ENCODE measurements around the gene ASPSCR1.

The ASPSCR1 gene, protein sequence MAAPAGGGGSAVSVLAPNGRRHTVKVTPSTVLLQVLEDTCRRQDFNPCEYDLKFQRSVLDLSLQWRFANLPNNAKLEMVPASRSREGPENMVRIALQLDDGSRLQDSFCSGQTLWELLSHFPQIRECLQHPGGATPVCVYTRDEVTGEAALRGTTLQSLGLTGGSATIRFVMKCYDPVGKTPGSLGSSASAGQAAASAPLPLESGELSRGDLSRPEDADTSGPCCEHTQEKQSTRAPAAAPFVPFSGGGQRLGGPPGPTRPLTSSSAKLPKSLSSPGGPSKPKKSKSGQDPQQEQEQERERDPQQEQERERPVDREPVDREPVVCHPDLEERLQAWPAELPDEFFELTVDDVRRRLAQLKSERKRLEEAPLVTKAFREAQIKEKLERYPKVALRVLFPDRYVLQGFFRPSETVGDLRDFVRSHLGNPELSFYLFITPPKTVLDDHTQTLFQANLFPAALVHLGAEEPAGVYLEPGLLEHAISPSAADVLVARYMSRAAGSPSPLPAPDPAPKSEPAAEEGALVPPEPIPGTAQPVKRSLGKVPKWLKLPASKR

DNA sequence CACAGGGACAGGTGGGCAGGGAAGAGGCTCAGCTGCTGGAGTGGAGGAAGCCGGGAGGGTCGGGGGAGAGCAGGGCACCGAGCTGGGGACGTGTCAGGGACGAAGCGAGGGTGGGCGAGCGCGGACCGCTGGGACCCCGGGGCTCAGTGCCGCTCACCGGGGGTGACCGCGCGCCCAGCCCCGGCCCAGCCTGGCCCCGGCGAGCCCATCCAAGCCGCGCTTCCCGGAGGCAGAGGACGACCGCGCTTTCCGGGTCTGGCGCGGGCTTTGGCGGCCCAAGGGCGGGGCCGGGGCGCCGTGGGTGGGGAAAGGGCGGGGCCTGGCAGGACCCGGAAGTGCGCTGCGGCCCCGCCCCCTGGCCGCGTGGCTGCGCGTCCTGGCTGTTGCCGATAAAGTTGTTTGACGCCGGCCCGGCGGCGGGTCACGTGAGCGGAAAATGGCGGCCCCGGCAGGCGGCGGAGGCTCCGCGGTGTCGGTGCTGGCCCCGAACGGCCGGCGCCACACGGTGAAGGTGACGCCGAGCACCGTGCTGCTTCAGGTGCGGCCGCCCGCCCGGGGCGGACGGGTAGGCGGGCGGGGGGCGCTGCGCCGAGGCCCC, at the start of gene ASPSCR1:
Gene ASPSCR1, plus strand, starts transcription at position 419 of the 598 bp plus-strand sequence. Its CDS starts 18 bp downstream, at position 437.
- peaks cover 8% of the 10 kb centered on the region for H3K36me3 Mint-ChIP-seq (ENCODE audit: low read depth)
- no peaks in the 10 kb centered on the region for H3K9me3 Mint-ChIP-seq
- peaks cover 37% of the 10 kb centered on the region for H3K4me1 Mint-ChIP-seq (ENCODE audit: low read depth)
- peak within 1 kb of the TSS; percentile 94 for H3K4me3 Mint-ChIP-seq
- H3K27ac Mint-ChIP-seq: peak within 1 kb of the TSS; percentile 95
- H3K27me3 Mint-ChIP-seq: no peaks in the 10 kb centered on the region

DNA sequence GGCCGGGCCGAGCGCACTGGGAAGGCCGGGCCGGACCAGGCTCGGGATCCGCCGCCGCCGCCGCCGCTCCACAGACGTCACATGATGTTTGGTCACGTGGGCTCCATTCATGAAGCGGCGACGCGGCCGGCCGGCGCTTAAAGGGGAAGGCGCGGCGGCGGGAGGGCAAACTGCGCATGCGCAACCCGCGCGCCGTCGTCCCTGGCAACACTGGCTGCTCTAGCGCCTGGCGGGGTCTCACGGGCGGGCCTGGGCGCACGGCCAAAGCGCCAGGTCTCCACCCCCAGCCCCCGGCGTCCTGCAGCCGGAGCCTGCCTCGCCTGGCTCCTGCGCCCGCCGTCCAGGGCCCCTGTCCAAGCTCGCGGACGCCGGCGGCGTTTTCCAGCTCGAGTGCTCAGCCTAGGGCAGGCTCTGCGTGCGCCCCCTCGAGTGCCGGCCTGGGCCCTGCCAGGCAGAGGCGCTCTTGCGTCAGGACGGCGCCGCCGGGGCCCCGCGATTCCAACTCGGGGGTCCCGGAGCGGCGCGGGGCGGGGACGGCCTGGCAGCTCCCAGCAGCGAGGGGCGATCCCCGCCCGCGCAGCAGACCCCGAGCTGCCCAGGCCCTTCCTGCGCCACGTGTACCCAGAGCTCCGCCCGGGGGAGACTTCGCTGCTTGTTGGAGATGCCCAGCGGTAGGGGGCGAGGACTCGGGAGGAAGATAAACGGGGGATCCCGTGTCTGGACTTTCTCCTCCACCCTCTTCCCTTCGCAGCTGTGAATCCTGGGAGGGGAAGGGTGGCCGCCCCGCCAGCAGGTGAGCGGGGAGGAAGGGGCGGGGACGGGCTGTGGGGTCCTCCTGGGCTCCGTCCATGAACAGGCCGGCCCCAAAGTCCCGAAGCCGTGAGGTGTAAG, 49.5 kb upstream of the ASPSCR1 start, which contains the start of gene MAFG:
Gene MAFG, minus strand, starts transcription at position 83 of the 891 bp plus-strand sequence. CDS start 4,550 bp downstream, outside the sequence.
- Mint-ChIP-seq H3K27ac (peak within 1 kb of the TSS; percentile 79), H3K36me3 (ENCODE audit: low read depth) (peaks cover 2% of the 10 kb centered on the region), H3K4me3 (peak within 1 kb of the TSS; percentile 86), H3K27me3 (peaks cover 4% of the 10 kb centered on the region), H3K4me1 (ENCODE audit: low read depth) (peaks cover 37% of the 10 kb centered on the region), H3K9me3 (no peaks in the 10 kb centered on the region)

DNA sequence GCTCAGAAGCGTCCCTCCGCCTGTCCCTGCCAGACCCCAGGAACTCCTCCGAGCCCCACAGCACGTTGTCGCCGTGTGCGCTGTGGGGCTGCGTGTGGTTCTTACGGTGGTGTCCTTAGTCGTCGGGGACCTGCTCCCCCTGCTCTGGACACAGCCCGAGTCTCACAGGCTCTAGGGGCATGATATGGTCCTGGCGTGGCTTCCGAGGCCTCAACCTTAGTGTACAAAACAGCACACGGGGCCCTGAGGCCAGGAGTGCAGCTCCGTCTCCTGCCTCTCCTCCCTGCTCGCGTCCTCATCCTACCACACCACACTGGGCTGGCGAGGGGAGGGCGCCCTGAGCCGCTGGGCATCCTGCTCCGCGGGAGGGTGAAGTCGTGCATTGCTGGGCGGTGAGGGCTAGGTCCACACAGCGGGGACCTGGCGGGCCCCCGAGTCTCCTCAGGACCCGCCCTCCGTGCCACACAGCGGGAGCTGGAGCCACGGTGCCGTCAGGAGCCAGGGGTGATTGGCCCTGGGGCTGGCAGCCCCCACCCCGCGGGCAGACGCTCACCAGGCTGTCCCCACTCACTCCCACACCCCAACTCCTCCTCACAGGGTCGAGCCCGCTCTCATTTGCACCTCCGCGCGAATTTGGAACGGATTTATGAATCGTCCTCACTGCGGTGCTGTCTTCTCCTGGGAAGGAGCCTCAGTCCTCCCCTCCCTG, 48.7 kb upstream of the ASPSCR1 start:
- peak overlapping the region; percentile 78 for H3K4me3 Mint-ChIP-seq
- peaks cover 4% of the 10 kb centered on the region for H3K27me3 Mint-ChIP-seq
- no peaks in the 10 kb centered on the region for H3K9me3 Mint-ChIP-seq
- no peak overlapping the region for H3K27ac Mint-ChIP-seq
- H3K36me3 Mint-ChIP-seq (ENCODE audit: low read depth): peaks cover 8% of the 10 kb centered on the region
- H3K4me1 Mint-ChIP-seq (ENCODE audit: low read depth): peaks cover 38% of the 10 kb centered on the region

DNA sequence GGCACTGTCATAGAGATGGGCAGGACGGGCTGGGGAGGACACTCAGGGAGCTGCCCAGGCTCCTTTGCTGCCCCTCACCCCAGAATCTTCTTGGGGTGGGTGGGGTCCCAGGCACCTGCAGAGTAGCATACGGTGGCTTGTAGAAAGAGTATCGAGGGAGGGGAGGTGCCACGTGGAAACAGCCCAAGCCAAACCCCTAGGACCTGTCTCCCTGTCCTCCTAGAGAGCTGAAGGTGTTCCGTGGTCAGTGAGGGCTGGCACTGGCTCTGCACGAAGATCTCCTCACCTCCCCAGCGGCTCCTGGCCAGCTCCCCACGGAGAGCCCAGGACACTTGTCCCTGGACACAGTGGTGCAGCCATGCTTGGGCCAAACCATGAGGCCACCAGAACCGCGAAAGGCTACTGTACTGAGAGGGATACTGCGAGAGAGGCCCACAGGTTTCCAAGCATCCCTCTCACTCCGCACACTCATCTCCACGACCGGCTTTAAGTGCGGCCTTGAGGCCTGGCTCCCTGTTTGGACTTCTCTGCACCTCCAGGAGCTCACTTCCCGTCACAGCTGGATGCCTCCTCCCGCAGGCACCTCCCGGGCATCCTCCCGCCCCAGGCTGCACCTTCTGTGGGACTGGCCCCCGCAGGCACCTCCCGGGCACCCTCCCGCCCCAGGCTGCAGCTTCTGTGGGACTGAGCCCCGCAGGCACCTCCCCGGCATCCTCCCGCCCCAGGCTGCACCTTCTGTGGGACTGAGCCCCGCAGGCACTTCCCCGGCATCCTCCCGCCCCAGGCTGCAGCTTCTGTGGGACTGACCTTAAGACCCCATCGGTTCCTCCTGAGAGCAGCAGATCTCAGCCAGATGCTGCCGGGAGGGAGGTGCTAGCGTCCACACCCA, 47.9 kb upstream of the ASPSCR1 start:
- peak overlapping the region; percentile 65 for H3K4me3 Mint-ChIP-seq
- no peak overlapping the region for H3K27ac Mint-ChIP-seq
- H3K36me3 Mint-ChIP-seq (ENCODE audit: low read depth): peaks cover 13% of the 10 kb centered on the region
- H3K27me3 Mint-ChIP-seq: peaks cover 4% of the 10 kb centered on the region
- H3K4me1 Mint-ChIP-seq (ENCODE audit: low read depth): peaks cover 36% of the 10 kb centered on the region
- H3K9me3 Mint-ChIP-seq: no peaks in the 10 kb centered on the region

DNA sequence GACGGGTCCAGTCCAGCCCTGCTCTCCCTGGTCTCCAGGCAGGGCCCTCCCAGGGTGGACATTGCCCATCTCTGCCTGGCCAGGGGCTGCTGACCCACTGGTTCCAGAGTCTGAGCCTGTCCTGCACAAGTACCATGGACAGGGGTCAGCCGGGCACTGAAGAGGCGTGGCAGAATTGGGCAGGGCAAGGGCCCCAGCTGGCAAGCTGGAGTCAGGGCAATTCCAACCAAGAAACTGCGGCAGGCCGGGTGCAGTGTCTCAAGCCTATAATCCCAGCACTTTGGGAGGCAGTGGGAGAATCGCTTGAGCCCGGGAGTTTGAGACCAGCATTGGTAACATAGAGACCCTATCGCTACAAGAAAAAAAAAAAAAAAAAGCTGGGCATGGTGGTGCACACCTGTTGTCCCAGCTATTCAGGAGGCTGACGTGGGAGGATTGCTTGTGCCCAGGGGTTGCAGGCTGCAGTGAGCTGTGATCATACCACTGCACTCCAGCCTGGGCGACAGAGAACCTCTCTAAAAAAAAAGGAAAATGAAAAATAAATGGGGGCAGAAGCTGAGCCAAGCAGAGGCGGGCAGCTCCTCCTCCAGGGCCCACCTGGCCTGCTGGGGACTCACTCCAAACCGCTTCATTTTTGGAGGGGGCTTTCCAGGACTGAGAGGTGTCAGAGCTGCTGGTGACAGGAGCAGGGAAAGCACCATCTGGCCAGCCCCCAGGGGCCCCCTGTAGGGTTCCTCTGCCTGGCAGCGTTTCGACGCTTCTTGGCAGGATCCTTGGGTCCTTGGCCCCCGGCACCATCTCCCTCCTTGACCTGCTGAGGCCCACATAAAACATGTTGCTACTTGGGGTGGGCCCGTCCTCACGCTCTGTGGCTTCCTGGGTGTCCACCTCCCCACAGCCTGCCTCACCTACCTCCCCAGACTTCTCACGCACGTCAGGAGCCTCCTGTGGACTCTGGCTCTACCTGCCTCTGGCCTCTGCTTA, 47.0 kb upstream of the ASPSCR1 start:
- no peak overlapping the region for H3K4me3 Mint-ChIP-seq
- H3K27me3 Mint-ChIP-seq: peaks cover 4% of the 10 kb centered on the region
- H3K27ac Mint-ChIP-seq: no peak overlapping the region
- peaks cover 30% of the 10 kb centered on the region for H3K4me1 Mint-ChIP-seq (ENCODE audit: low read depth)
- no peaks in the 10 kb centered on the region for H3K9me3 Mint-ChIP-seq
- H3K36me3 Mint-ChIP-seq (ENCODE audit: low read depth): peaks cover 13% of the 10 kb centered on the region

DNA sequence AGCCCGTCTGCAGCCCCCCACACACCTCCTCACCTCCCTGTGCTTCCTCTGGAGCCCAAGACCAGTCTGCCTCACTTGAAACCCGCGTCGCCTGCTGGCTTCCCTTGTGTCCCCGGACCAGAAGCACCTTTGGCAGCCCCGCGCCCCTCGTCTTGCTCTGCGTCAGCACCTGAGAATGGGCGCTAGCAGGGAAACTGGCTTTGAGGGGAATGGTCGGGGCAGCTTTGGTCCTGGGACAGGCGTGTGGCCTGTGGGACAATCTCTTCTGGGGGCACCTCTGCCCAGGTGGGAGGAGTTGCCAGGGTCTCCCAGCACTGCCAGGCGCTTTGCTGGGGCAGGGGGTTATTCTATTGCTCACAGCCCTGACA, 46.3 kb upstream of the ASPSCR1 start:
- Mint-ChIP-seq H3K27me3 (peaks cover 4% of the 10 kb centered on the region), H3K4me1 (ENCODE audit: low read depth) (peaks cover 31% of the 10 kb centered on the region), H3K27ac (no peak overlapping the region), H3K4me3 (no peak overlapping the region), H3K36me3 (ENCODE audit: low read depth) (peaks cover 19% of the 10 kb centered on the region), H3K9me3 (no peaks in the 10 kb centered on the region)

DNA sequence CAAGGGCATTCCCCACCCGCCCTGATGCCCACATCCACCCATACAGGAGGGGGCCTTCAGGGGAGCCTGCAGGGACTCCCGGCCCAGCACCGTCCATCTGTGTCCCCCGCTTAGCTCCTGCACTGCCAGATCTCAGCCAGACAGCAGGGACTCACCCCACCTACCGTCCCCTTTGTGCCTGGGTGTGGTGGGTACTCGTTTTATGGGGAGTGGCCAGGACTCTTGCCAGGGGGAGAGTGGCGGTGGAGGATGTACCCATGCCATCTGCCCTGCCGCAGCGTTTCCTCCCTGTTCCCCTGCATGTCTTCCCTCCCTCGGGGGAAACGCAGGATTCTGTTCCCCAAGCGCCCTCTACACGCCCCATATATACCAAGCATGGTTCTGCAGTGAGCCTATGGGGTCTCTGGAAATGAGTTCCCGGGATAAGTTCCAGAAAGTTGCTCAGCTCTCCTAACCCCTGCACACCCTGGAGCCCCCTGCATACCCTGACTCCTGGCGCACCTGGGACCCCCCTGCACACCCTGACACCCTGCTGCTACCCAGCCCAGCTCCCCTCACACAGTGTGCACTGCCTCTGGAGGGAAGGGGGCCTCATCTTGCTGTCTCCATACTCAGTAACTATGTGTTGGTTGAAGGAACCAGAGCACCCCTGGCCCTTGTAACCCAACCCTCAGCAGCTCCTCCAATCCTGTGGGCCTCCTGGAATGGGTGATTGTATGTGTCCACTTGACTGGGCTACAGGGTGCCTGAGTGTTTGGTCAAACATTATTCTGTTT, 45.7 kb upstream of the ASPSCR1 start:
- H3K4me3 Mint-ChIP-seq: peak overlapping the region; percentile 20
- H3K27ac Mint-ChIP-seq: no peak overlapping the region
- peaks cover 29% of the 10 kb centered on the region for H3K4me1 Mint-ChIP-seq (ENCODE audit: low read depth)
- peaks cover 19% of the 10 kb centered on the region for H3K36me3 Mint-ChIP-seq (ENCODE audit: low read depth)
- peaks cover 4% of the 10 kb centered on the region for H3K27me3 Mint-ChIP-seq
- no peaks in the 10 kb centered on the region for H3K9me3 Mint-ChIP-seq

DNA sequence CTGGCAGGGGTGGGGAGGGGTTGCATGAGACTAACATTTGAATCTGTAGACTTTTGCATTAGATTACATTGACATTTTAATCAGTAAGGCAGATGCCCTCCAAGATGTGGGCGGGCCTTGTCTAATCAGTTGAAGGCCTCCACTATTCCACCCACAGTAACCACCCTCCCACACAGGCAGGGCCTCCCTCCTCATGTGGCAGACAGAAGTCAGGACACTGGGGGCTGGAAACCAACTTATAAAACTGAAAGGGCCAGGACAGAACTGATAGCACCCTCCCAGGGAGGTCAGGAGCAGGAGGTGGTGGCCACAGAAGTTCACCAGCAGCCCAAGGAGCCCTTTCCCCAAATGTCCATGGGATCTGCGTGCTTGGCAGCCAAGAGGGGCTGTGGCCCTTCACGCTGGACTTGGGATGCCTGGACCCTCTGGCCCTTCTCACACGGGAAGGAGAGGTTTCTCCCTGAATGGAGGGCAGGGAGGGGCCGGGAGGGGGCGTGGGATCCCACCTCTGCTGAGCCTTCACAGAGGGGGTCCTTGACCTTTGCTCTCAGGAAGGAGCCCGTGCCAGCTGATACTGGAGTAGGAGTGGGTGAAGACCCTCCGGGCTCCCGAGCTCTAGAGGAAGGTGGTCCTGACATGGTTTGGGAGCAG, 45.0 kb upstream of the ASPSCR1 start:
- no peak overlapping the region for H3K27ac Mint-ChIP-seq
- H3K4me3 Mint-ChIP-seq: no peak overlapping the region
- peaks cover 4% of the 10 kb centered on the region for H3K27me3 Mint-ChIP-seq
- H3K4me1 Mint-ChIP-seq (ENCODE audit: low read depth): peaks cover 30% of the 10 kb centered on the region
- H3K9me3 Mint-ChIP-seq: no peaks in the 10 kb centered on the region
- H3K36me3 Mint-ChIP-seq (ENCODE audit: low read depth): peaks cover 19% of the 10 kb centered on the region

DNA sequence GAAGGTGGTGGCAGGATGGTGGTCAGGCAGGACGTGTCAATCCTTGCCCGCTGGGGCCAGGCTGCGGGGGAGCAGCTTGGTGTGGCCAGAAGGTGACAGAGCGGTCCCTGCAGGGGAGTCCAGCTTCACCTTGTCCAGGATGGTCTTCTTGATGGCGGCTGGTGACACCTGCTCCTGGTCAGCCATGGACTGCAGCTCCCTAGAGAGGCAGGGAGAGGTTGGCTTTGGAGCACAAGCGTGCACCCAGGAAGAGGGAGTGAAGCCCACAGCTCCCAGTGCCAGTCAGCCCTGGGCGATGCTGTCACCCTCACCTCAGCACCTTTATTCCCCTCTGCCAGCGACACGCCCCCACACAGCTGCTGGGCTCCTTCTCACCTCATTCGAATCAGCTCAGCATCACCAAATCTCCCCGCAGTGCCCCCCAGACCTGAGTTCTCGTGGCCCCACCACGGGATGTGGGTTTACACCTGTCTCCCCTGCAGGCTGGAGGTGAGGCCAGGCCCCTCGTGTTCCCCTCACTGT, 44.2 kb upstream of the ASPSCR1 start:
- Mint-ChIP-seq H3K9me3 (no peaks in the 10 kb centered on the region), H3K27me3 (peaks cover 4% of the 10 kb centered on the region), H3K4me3 (no peak overlapping the region), H3K4me1 (ENCODE audit: low read depth) (peaks cover 38% of the 10 kb centered on the region), H3K27ac (no peak overlapping the region), H3K36me3 (ENCODE audit: low read depth) (peaks cover 19% of the 10 kb centered on the region)

DNA sequence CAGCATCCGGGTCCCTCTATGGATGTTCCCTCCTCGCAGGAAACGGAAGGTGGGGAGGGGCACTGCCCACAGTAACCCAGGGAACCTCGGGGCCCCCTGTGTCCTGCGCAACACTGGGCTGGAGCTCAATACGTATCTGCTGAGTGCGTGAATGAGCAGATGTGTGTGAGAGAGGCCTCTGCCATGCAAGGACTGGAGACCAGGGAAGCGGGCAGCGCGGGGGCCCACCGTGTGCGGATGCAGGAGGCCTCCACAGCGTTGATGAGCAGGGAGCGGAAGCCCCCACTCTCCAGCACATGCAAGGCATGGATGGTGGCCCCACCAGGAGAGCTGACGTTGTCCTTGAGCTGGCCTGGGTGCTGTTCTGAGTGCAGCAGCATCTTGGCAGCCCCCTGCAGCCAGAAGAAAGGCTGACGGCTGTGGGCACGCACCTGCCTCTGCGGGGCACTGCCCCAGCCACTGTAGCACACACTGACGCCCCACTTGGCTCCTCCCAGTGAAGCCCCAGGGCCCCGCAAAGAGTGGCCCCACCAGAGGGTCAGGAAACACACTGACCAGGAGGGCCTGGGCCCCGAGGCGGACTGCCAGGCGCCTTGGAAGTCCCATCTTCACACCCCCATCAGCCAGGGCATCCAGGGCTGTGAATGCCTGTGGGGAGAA, 43.2 kb upstream of the ASPSCR1 start:
- Mint-ChIP-seq H3K4me1 (ENCODE audit: low read depth) (peaks cover 40% of the 10 kb centered on the region), H3K36me3 (ENCODE audit: low read depth) (peaks cover 19% of the 10 kb centered on the region), H3K9me3 (no peaks in the 10 kb centered on the region), H3K27me3 (peaks cover under 1% of the 10 kb centered on the region), H3K27ac (no peak overlapping the region), H3K4me3 (no peak overlapping the region)
